ENCODE data around the gene MICAL2.

MICAL2 gene

GRCh38 chr11:12274558-12275197 is 164.3 kb downstream of the MICAL2 start:
- TF ChIP-seq CTCF (IDR thresholded peaks at IDR 0.05; ENCODE audit: insufficient read depth, low read length, missing control alignments), result no peak
- POLR2A ChIA-PET, result no interaction called here
- no peak overlapping the region for H3K4me3 ChIP-seq (ENCODE audit: low read depth, low read length)
- CTCF ChIA-PET, result interaction anchor here (21.0 kb wide), 1 partner anchor 223 kb away, joined by 652 read pairs; no protein-coding TSS in a partner anchor
- no peak for DNase-seq (ENCODE audit: low read depth, low spot score)

- no peak overlapping the region for H3K4me3 ChIP-seq (ENCODE audit: low read depth, low read length)
- ChIA-PET CTCF (interaction anchor here (21.0 kb wide), 1 partner anchor 224 kb away, joined by 652 read pairs; no protein-coding TSS in a partner anchor), POLR2A (no interaction called here)
- DNase-seq (ENCODE audit: low read depth, low spot score), result no peak
- no peak for TF ChIP-seq CTCF (IDR thresholded peaks at IDR 0.05; ENCODE audit: insufficient read depth, low read length, missing control alignments)
Observed at GRCh38 chr11:12275818-12276217, 165.4 kb downstream of the MICAL2 start.

GRCh38 chr11:12276356-12276755 is 166.0 kb downstream of the MICAL2 start:
- DNase-seq (ENCODE audit: low read depth, low spot score), result no peak
- ChIA-PET POLR2A (no interaction called here), CTCF (interaction anchor here (21.0 kb wide), 1 partner anchor 224 kb away, joined by 652 read pairs; no protein-coding TSS in a partner anchor)
- TF ChIP-seq CTCF (IDR thresholded peaks at IDR 0.05; ENCODE audit: insufficient read depth, low read length, missing control alignments), result no peak
- H3K4me3 ChIP-seq (ENCODE audit: low read depth, low read length), result no peak overlapping the region

GRCh38 chr11:12276831-12277475 is 166.6 kb downstream of the MICAL2 start:
- CTCF ChIA-PET, result interaction anchor here (1.3 to 21.0 kb wide), 3 partner anchors 34 to 478 kb away, joined by 5 to 652 read pairs (median 6); no protein-coding TSS in a partner anchor
- no peak for TF ChIP-seq CTCF (IDR thresholded peaks at IDR 0.05; ENCODE audit: insufficient read depth, low read length, missing control alignments)
- no peak overlapping the region for H3K4me3 ChIP-seq (ENCODE audit: low read depth, low read length)
- DNase-seq (ENCODE audit: low read depth, low spot score), result no peak
- POLR2A ChIA-PET, result no interaction called here

- DNase-seq (ENCODE audit: low read depth, low spot score), result no peak
- H3K4me3 ChIP-seq (ENCODE audit: low read depth, low read length), result no peak overlapping the region
- POLR2A ChIA-PET, result interaction anchor here (0.9 kb wide), 1 partner anchor 192 kb away, joined by 3 read pairs; no protein-coding TSS in a partner anchor
- TF ChIP-seq CTCF (IDR thresholded peaks at IDR 0.05; ENCODE audit: insufficient read depth, low read length, missing control alignments), result no peak
- CTCF ChIA-PET, result interaction anchor here (1.0 to 21.0 kb wide), 3 partner anchors 188 to 347 kb away, joined by 3 to 652 read pairs (median 14); no protein-coding TSS in a partner anchor
Observed at GRCh38 chr11:12278766-12279671, 168.6 kb downstream of the MICAL2 start.

Measured in AG04449 (cell line).